NCI-H1694 treated with DMSO at 0.1 percent for 48 hours (cell line): ENCODE results near the gene AMMECR1.

Source experiments
- DNase-seq: peaks from one replicate; lab custom pipeline; 2025; lab: John Stamatoyannopoulos, UW

AMMECR1 gene

DNA sequence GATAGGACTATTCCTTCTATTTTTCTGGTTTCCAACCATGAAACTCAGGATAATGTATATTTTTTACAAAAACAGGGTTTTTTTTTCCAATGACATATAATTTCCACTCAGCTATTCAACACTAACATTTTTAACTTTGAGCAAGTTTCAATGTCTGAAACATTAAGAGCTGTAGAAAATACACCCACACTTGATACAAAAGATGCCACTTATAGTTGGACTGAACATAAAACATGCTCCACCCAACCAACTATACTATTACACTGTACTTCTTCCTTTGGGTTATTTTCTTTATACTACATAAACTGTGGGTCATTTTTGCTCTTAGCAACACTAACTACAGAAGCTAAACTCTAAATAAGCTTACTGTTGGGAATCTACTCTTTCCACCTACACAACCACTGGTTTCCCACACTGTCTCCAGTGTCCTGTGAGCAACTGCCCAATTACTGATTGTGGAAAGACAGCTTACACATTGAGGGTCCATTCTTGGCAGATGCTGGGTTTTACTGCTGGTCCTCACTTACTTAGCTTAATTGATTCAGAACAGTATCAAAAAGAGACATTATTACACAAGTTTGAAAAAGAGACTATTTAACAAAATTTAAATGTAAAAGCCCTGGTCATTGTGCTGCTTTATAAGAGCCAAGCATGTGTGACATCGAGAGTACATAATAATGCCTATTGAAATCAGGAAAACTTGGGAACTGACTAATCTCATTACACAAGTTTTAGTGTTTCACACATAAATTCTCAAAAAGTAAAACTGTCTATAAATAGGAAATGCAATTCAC lies 6.3 kb downstream of the AMMECR1 start:
- DNase-seq, result no peak

GRCh38 chrX:110310896-110311295 lies 7.0 kb downstream of the AMMECR1 start:
- no peak for DNase-seq

GRCh38 chrX:110310000-110310790 lies 7.7 kb downstream of the AMMECR1 start:
- DNase-seq, result no peak

DNA sequence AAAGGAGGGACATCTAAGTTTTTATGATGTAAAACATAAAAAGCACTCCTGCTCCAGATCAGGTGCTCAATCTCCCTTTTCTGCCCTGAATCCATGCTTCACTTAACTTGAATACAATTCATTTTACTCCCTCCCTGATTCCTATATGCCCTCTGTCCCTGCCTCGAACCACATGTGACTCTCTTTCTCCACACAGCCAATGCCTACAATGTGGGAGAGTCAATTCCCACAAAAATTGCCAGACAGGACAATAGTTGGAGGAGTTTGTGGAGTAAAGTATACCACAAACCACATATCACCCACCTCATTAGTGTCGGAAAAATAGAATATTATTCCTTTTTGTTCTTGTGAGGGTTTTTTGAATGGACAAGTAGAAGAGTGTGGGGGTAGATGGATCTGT lies 9.7 kb downstream of the AMMECR1 start:
- DNase-seq, result no peak

DNA sequence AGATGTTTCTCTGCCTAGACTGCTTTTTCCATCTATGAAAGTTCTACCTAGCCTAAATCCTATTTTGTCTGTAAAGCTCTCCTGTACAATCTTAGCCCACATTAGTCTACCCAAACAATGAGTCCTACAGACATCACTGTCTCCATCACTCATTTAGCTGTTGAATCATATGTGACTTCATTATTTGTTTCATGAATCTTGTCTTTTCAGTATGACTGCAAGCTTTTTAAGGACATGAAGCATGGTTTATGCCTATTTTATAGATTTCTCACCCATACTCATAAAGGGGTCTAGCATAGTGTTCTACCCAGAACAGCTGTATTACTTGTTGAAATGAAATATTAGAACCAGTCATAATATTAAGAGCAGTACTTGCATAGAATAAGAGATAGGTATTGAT lies 13.0 kb downstream of the AMMECR1 start:
- DNase-seq, result no peak

DNA sequence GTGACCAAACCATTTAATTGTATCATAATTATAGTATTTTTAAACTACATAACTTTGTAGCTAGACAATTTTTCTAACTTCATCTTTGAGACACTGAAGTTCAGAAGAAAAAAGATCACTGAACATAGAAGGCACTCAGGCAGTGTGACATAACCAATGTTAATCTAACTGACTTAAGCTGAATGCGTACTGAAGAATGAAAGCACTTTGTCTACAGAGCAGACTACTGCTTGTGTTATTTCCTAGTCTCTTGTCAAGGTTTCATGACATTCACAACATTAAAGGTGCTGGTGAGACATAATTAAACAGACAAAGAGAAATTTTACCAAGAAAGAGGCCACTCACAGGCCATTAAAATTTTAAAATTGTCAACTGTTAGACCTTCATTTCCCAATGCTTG lies 13.5 kb downstream of the AMMECR1 start:
- no peak for DNase-seq

- no peak for DNase-seq
These were observed 14.9 kb downstream of the AMMECR1 start for GRCh38 chrX:110302975-110303374.

DNA sequence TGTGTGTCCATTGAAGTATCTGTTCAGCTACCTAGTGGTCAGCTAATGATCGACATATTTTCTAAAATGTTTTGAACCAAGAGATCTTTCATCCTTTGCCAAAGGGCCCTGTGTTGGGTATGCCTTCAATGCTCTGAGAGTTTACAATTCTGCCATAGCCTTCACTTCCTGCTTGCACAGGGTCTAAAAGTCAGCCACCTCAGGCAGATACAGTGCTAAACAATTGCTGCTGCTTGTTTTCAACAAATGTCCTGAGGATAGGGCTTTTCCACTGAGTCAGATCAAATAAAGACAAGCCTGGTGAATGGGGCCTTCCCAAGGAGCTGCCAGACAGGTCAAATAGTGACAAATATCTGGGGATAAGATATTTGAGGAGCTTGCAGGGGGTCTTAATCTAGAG lies 16.7 kb downstream of the AMMECR1 start:
- no peak for DNase-seq

- DNase-seq, result no peak
These were observed 23.8 kb downstream of the AMMECR1 start for GRCh38 chrX:110294087-110294486.

DNA sequence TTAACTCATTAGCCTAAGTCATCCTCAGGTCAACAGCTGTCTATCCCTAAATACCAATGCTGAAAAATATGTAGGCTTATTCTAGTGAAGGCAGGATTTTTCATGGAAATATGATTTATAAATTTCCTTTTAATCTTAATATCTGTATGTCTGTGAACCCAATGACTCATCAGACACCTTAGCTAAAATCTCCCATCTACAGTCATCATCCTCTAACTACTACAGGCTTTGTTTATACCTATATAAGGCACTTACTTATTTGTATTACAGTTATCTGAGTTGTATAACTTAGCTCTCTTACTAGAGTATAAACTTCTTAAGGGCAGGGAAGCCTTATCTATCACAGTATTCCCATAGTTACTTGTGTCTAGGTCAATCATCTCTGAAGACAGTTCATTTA lies 24.2 kb downstream of the AMMECR1 start:
- no peak for DNase-seq

DNA sequence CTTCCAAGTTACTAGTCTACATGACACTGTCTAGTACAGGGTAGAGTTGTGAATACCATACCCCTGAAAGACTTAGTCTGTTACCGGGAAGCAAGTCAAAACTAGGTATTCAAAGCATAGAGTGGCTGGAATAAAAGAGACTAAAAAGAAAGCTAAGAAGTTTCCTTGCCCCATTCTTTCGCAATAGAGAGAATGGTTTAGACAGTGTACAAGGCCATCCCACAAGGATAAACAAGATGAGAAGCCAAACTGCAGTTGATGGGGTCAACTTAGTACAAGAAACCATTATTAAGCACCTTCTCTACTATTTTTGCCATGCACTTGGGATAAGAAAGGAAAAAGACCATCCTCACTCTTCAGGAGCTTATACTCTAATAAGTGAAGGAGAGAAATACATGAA lies 30.3 kb downstream of the AMMECR1 start:
- no peak for DNase-seq

- DNase-seq, result no peak
These were observed 31.8 kb downstream of the AMMECR1 start for GRCh38 chrX:110286106-110286505.

GRCh38 chrX:110284159-110284558 lies 33.7 kb downstream of the AMMECR1 start:
- no peak for DNase-seq

- DNase-seq, result no peak
These were observed 35.0 kb downstream of the AMMECR1 start for GRCh38 chrX:110282922-110283321.

GRCh38 chrX:110281377-110281776 lies 36.5 kb downstream of the AMMECR1 start:
- DNase-seq, result no peak

DNA sequence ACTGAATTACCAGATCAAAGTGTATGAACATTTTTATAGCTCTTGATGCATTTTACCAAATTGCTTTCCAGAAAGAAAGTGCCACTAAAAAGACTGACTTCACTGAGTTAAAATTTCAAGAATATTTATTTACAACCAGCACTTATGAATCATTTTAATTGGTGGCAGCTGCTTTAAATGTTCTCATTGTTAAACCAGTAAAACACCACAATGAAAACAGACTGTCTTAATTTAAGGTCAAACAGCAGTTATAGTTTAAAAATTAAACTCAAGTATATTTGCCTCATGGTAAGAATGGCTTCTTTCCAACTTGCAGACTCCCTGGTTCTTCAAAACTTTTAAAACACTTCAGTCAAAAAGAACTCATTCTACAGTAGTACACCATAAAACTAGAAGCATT lies 36.9 kb downstream of the AMMECR1 start:
- no peak for DNase-seq

DNA sequence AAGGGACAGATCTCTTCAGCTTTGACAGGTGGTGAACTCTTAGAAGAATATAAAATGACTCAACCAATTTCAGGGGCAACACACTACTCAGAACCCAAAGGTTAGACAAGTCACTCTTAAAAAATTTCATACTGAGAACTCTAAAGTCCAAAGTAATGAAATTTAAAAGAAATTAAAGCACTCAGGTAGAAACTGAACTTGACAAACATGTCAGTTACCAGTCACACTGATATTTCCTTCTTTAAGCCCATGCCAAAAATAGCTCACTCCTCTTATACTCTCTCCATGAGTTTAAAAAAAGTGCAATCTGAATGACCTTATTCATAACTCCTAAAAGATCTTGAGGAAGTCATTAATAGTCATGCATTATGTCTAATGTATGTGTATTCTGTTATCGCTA lies 40.3 kb downstream of the AMMECR1 start:
- DNase-seq, result no peak

GRCh38 chrX:110276778-110277177 lies 41.1 kb downstream of the AMMECR1 start:
- no peak for DNase-seq

- no peak for DNase-seq
These were observed 49.0 kb downstream of the AMMECR1 start for GRCh38 chrX:110268886-110269285.

GRCh38 chrX:110268395-110268794 lies 49.5 kb downstream of the AMMECR1 start:
- DNase-seq, result no peak

DNA sequence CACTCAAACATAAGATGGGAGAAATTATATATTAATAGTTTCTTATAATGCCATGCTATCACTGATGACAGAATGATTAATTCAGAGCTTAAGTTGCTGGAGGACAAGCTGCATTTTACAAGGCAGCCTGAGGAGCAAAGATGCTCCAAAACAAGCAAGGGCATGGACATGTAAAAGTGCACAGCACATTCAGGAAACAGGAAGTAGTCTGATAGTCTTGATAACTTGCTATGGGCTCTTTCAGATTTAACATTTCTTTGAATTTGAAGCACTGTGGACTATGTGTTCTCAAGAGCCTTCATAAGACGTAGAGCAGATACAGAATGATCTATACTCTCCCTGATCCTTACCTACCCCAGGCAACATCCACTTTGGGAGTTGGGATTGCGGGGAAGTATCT lies 50.0 kb downstream of the AMMECR1 start:
- no peak for DNase-seq

GRCh38 chrX:110265661-110266060 lies 52.2 kb downstream of the AMMECR1 start:
- no peak for DNase-seq

DNA sequence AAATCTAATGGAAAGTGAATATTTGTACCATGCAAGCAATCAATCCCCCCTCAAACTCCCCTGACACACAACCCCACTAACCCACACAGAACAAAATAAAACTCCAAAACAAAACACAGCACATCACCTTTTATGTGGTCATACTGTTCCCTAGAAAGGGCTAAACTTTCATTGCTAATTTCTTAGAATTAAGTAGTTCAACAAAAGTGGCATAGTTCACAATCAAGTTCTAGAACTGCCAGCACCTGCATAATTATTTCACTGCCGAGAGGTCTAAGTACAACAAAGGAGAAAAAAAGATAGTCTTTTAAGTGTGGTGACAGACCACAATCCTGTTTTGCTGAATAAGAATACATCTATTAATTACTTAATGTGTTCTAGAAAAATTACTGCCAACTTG lies 58.8 kb downstream of the AMMECR1 start:
- no peak for DNase-seq

GRCh38 chrX:110258552-110258951 lies 59.3 kb downstream of the AMMECR1 start:
- no peak for DNase-seq
